ENCODE results near the gene EXOSC7.
"Not testable (repeated sequence)": the region's sequence is repeated elsewhere in the genome, so short reads cannot be mapped to it uniquely, and the experiment has no call there.

Gene EXOSC7

GRCh38 chr3:44948239-44948638 is 27.8 kb upstream of the EXOSC7 start:
- Histone ChIP-seq H3K36me3 (ENCODE audit: control insufficient read depth, insufficient read depth, low read length) (peaks cover under 1% of the 10 kb centered on the region), H3K4me3 (replicated peaks; ENCODE audit: low read depth, low read length) (no peak overlapping the region), H3K27me3 (replicated peaks; ENCODE audit: control insufficient read depth, insufficient read depth, low read length) (no peaks in the 10 kb centered on the region)
- no peak for DNase-seq (ENCODE audit: extremely low read depth, insufficient read length)
- TF ChIP-seq CTCF (IDR thresholded peaks at IDR 0.05; ENCODE audit: insufficient read depth, low read length, poor library complexity, severe bottlenecking) = no peak

GRCh38 chr3:44949770-44950169 is 26.3 kb upstream of the EXOSC7 start:
- H3K4me3 ChIP-seq (replicated peaks; ENCODE audit: low read depth, low read length); H3K27me3 ChIP-seq (replicated peaks; ENCODE audit: control insufficient read depth, insufficient read depth, low read length); DNase-seq (ENCODE audit: extremely low read depth, insufficient read length); H3K36me3 ChIP-seq (ENCODE audit: control insufficient read depth, insufficient read depth, low read length): not testable (repeated sequence)

- H3K4me3 ChIP-seq (replicated peaks; ENCODE audit: low read depth, low read length) = no peak overlapping the region
- H3K27me3 ChIP-seq (replicated peaks; ENCODE audit: control insufficient read depth, insufficient read depth, low read length) = no peaks in the 10 kb centered on the region
- no peak for TF ChIP-seq CTCF (IDR thresholded peaks at IDR 0.05; ENCODE audit: insufficient read depth, low read length, poor library complexity, severe bottlenecking)
- DNase-seq (ENCODE audit: extremely low read depth, insufficient read length) = no peak
- H3K36me3 ChIP-seq (ENCODE audit: control insufficient read depth, insufficient read depth, low read length) = peaks cover 2% of the 10 kb centered on the region
These were observed 25.7 kb upstream of the EXOSC7 start for GRCh38 chr3:44950275-44950734.

GRCh38 chr3:44952689-44953088 is 23.4 kb upstream of the EXOSC7 start:
- DNase-seq (ENCODE audit: extremely low read depth, insufficient read length) = no peak
- no peak for TF ChIP-seq CTCF (IDR thresholded peaks at IDR 0.05; ENCODE audit: insufficient read depth, low read length, poor library complexity, severe bottlenecking)
- Histone ChIP-seq H3K4me3 (replicated peaks; ENCODE audit: low read depth, low read length) (no peak overlapping the region), H3K27me3 (replicated peaks; ENCODE audit: control insufficient read depth, insufficient read depth, low read length) (no peaks in the 10 kb centered on the region), H3K36me3 (ENCODE audit: control insufficient read depth, insufficient read depth, low read length) (peaks cover 2% of the 10 kb centered on the region)

- DNase-seq (ENCODE audit: extremely low read depth, insufficient read length) = no peak
- Histone ChIP-seq H3K36me3 (ENCODE audit: control insufficient read depth, insufficient read depth, low read length) (peaks cover 7% of the 10 kb centered on the region), H3K27me3 (replicated peaks; ENCODE audit: control insufficient read depth, insufficient read depth, low read length) (no peaks in the 10 kb centered on the region), H3K4me3 (replicated peaks; ENCODE audit: low read depth, low read length) (no peak overlapping the region)
- no peak for TF ChIP-seq CTCF (IDR thresholded peaks at IDR 0.05; ENCODE audit: insufficient read depth, low read length, poor library complexity, severe bottlenecking)
These were observed 21.7 kb upstream of the EXOSC7 start for GRCh38 chr3:44954304-44954703.

GRCh38 chr3:44954962-44955361 is 21.1 kb upstream of the EXOSC7 start:
- Histone ChIP-seq H3K4me3 (replicated peaks; ENCODE audit: low read depth, low read length) (no peak overlapping the region), H3K27me3 (replicated peaks; ENCODE audit: control insufficient read depth, insufficient read depth, low read length) (no peaks in the 10 kb centered on the region), H3K36me3 (ENCODE audit: control insufficient read depth, insufficient read depth, low read length) (peaks cover 7% of the 10 kb centered on the region)
- DNase-seq (ENCODE audit: extremely low read depth, insufficient read length) = peak; percentile 34
- TF ChIP-seq CTCF (IDR thresholded peaks at IDR 0.05; ENCODE audit: insufficient read depth, low read length, poor library complexity, severe bottlenecking) = no peak

Data from GM06990 (cell line).